ENCODE measurements around the gene CRELD2. TPM values are rescaled to one million over a fixed set of nuclear protein-coding genes. Genes with fewer than 3 reads are reported as not detected.

CRELD2 gene
- total RNA-seq, 2 donors from 2014 or later, result 46.1 to 60.1 TPM

- DNase-seq (ENCODE audit: low spot score) (no peak), ATAC-seq (ENCODE audit: insufficient number of reproducible peaks, low FRiP score, low read depth) (no peak)
- peaks cover 12 to 27% of the 10 kb centered on the region in 2 donors for H3K4me1 ChIP-seq (ENCODE audit: control insufficient read depth in 1 of 2, low read depth in 2 of 2)
- H3K4me3 ChIP-seq, result no peak overlapping the region
- H3K9me3 ChIP-seq, result no peaks in the 10 kb centered on the region
- TF ChIP-seq CTCF (IDR thresholded peaks at IDR 0.05), result no peak
- H3K36me3 ChIP-seq, result no peaks in the 10 kb centered on the region
- H3K27me3 ChIP-seq (replicated peaks; ENCODE audit: insufficient read depth), result no peaks in the 10 kb centered on the region
- H3K27ac ChIP-seq, result no peak overlapping the region
Measured at GRCh38 chr22:49951000-49951677, 32.7 kb downstream of the CRELD2 start.

GRCh38 chr22:49951678-49951985 lies 33.2 kb downstream of the CRELD2 start:
- peak overlapping the region in 1 of 2 donors; percentile 34 for H3K27ac ChIP-seq
- DNase-seq (ENCODE audit: low spot score), result no peak
- no peaks in the 10 kb centered on the region for H3K9me3 ChIP-seq
- H3K27me3 ChIP-seq (replicated peaks; ENCODE audit: insufficient read depth), result no peaks in the 10 kb centered on the region
- TF ChIP-seq CTCF (IDR thresholded peaks at IDR 0.05), result no peak
- no peak overlapping the region for H3K4me3 ChIP-seq
- peaks cover 12 to 27% of the 10 kb centered on the region in 2 donors for H3K4me1 ChIP-seq (ENCODE audit: control insufficient read depth in 1 of 2, low read depth in 2 of 2)
- H3K36me3 ChIP-seq, result no peaks in the 10 kb centered on the region
- ATAC-seq (ENCODE audit: insufficient number of reproducible peaks, low FRiP score, low read depth), result no peak

- no peak overlapping the region for H3K4me3 ChIP-seq
- ATAC-seq (ENCODE audit: insufficient number of reproducible peaks, low FRiP score, low read depth), result no peak
Measured at GRCh38 chr22:49951986-49952896, 33.8 kb downstream of the CRELD2 start.

GRCh38 chr22:49953027-49953679 lies 34.7 kb downstream of the CRELD2 start:
- H3K27me3 ChIP-seq (replicated peaks; ENCODE audit: insufficient read depth), result no peaks in the 10 kb centered on the region
- H3K4me1 ChIP-seq (ENCODE audit: control insufficient read depth in 1 of 2, low read depth in 2 of 2), result peaks cover 12 to 27% of the 10 kb centered on the region in 2 donors
- no peak overlapping the region for H3K4me3 ChIP-seq
- H3K36me3 ChIP-seq, result no peaks in the 10 kb centered on the region
- H3K9me3 ChIP-seq, result no peaks in the 10 kb centered on the region
- no peak for DNase-seq (ENCODE audit: low spot score)
- H3K27ac ChIP-seq, result peak overlapping the region in 1 of 2 donors; percentile 35
- ATAC-seq (ENCODE audit: insufficient number of reproducible peaks, low FRiP score, low read depth), result no peak
- no peak for TF ChIP-seq CTCF (IDR thresholded peaks at IDR 0.05)

More at GRCh38 chr22:49951986-49952896, 33.8 kb downstream of the CRELD2 start:
- H3K36me3 ChIP-seq, result no peaks in the 10 kb centered on the region
- peak overlapping the region in 1 of 2 donors; percentile 34 for H3K27ac ChIP-seq
- peaks cover 12 to 27% of the 10 kb centered on the region in 2 donors for H3K4me1 ChIP-seq (ENCODE audit: control insufficient read depth in 1 of 2, low read depth in 2 of 2)
- no peaks in the 10 kb centered on the region for H3K27me3 ChIP-seq (replicated peaks; ENCODE audit: insufficient read depth)
- DNase-seq (ENCODE audit: low spot score), result no peak
- H3K9me3 ChIP-seq, result no peaks in the 10 kb centered on the region
- TF ChIP-seq CTCF (IDR thresholded peaks at IDR 0.05), result no peak
